Stimulated activated CD8-positive, alpha-beta memory T cell treated with anti-CD3 and anti-CD28 coated beads, Interleukin-15, amount 100 ng/mL, for 48 hours (primary cell): Measurements from ENCODE around the gene GPRIN1.
"Not testable (repeated sequence)": the region's sequence is repeated elsewhere in the genome, so short reads cannot be mapped to it uniquely, and the experiment has no call there.

Experiments
- DNase-seq, 2 donors: peaks; one replicate each; pipeline ENCODE4 v3.0.0-alpha.2; 2020; ENCODE audit warnings: low read depth in 2 of 2

GPRIN1 gene

GRCh38 chr5:176597417-176598389 lies 12.3 kb downstream of the GPRIN1 start:
- no peak for DNase-seq

- peak; percentile 47 to 49 for DNase-seq
Measured at GRCh38 chr5:176596689-176597416, 13.1 kb downstream of the GPRIN1 start.

GRCh38 chr5:176596069-176596644 lies 13.8 kb downstream of the GPRIN1 start:
- no peak for DNase-seq

GRCh38 chr5:176595386-176595943 lies 14.5 kb downstream of the GPRIN1 start:
- no peak for DNase-seq

GRCh38 chr5:176594554-176594953 lies 15.4 kb downstream of the GPRIN1 start:
- no peak for DNase-seq

GRCh38 chr5:176593273-176593869 lies 16.6 kb downstream of the GPRIN1 start:
- DNase-seq, result no peak

- no peak for DNase-seq
Measured at GRCh38 chr5:176592573-176592972, 17.4 kb downstream of the GPRIN1 start.

- not testable (repeated sequence) for DNase-seq
Measured at GRCh38 chr5:176591667-176592066, 18.3 kb downstream of the GPRIN1 start.

- DNase-seq, result no peak
Measured at GRCh38 chr5:176590035-176590717, 19.8 kb downstream of the GPRIN1 start.

GRCh38 chr5:176589039-176589769 lies 20.8 kb downstream of the GPRIN1 start:
- no peak for DNase-seq

- no peak for DNase-seq
Measured at GRCh38 chr5:176588297-176588696, 21.7 kb downstream of the GPRIN1 start.

- no peak for DNase-seq
Measured at GRCh38 chr5:176587398-176587797, 22.6 kb downstream of the GPRIN1 start.

GRCh38 chr5:176583076-176583475 lies 26.9 kb downstream of the GPRIN1 start:
- DNase-seq, result no peak

- no peak for DNase-seq
Measured at GRCh38 chr5:176581361-176581760, 28.6 kb downstream of the GPRIN1 start.

GRCh38 chr5:176579323-176579722 lies 30.6 kb downstream of the GPRIN1 start:
- DNase-seq, result no peak

- DNase-seq, result no peak
Measured at GRCh38 chr5:176578391-176578808, 31.6 kb downstream of the GPRIN1 start.

- DNase-seq, result no peak
Measured at GRCh38 chr5:176577312-176578176, 32.4 kb downstream of the GPRIN1 start.

GRCh38 chr5:176575488-176576422 lies 34.2 kb downstream of the GPRIN1 start:
- no peak for DNase-seq
